ENCODE measurements around the gene PDE3A.

DNA sequence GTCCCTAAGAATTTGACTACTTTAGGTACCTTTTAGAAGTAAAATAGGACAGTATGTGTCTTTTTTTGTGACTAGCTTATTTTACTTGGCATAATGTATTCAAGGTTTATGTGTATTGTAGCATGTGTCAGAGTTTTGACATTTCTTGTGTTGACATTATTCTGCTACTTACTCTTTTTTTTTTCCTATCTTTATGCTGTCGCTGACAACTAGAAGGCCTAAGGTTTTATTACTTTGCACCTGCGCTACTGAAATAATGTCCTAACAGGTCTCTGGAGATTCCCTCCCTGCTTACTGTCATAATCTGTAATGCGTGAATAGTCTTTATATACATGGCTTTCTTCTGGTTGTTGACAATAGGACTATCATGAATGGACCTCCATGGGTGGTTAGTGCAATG is 43.0 kb downstream of the PDE3A start:
- TF ChIP-seq, protein P1, sequence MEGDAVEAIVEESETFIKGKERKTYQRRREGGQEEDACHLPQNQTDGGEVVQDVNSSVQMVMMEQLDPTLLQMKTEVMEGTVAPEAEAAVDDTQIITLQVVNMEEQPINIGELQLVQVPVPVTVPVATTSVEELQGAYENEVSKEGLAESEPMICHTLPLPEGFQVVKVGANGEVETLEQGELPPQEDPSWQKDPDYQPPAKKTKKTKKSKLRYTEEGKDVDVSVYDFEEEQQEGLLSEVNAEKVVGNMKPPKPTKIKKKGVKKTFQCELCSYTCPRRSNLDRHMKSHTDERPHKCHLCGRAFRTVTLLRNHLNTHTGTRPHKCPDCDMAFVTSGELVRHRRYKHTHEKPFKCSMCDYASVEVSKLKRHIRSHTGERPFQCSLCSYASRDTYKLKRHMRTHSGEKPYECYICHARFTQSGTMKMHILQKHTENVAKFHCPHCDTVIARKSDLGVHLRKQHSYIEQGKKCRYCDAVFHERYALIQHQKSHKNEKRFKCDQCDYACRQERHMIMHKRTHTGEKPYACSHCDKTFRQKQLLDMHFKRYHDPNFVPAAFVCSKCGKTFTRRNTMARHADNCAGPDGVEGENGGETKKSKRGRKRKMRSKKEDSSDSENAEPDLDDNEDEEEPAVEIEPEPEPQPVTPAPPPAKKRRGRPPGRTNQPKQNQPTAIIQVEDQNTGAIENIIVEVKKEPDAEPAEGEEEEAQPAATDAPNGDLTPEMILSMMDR (IDR thresholded peaks at IDR 0.05; ENCODE audit: low read length), result no peak
- no peak for TF ChIP-seq EZH2 (optimal IDR thresholded peaks at IDR 0.05; ENCODE audit: low read depth, low read length)
